CD4-positive, alpha-beta T cell treated with Interferon gamma for 1 hour (primary cell): ENCODE data around the gene HOXD13.

Experiments used
- DNase-seq: peaks from one replicate; pipeline ENCODE4 v3.0.0-alpha.2; 2020

Gene HOXD13

GRCh38 chr2:176081376-176081836, 11.1 kb upstream of the HOXD13 start:
- no peak for DNase-seq

- DNase-seq, result no peak
Measured at GRCh38 chr2:176081837-176082524, 10.5 kb upstream of the HOXD13 start.

- DNase-seq, result no peak
Measured at GRCh38 chr2:176082525-176082823, 10.0 kb upstream of the HOXD13 start.

GRCh38 chr2:176082824-176083751, 9.4 kb upstream of the HOXD13 start:
- no peak for DNase-seq

GRCh38 chr2:176083796-176084261, 8.7 kb upstream of the HOXD13 start, which contains the start of gene EVX2:
Gene EVX2, minus strand, starts transcription at chr2:176083962. Its CDS starts 186 bp downstream, at chr2:176083776.
- no peak for DNase-seq

GRCh38 chr2:176084611-176085119, 7.9 kb upstream of the HOXD13 start:
- DNase-seq, result no peak

GRCh38 chr2:176085120-176085788, 7.3 kb upstream of the HOXD13 start:
- DNase-seq, result no peak

GRCh38 chr2:176085861-176086771, 6.4 kb upstream of the HOXD13 start:
- DNase-seq, result no peak

GRCh38 chr2:176087330-176088047, 5.0 kb upstream of the HOXD13 start:
- no peak for DNase-seq

GRCh38 chr2:176088048-176088936, 4.2 kb upstream of the HOXD13 start:
- DNase-seq, result no peak

GRCh38 chr2:176088937-176089842, 3.3 kb upstream of the HOXD13 start:
- no peak for DNase-seq

- DNase-seq, result no peak
Measured at GRCh38 chr2:176089843-176090395, 2.6 kb upstream of the HOXD13 start.

GRCh38 chr2:176090862-176091261, 1.7 kb upstream of the HOXD13 start:
- DNase-seq, result no peak

GRCh38 chr2:176091329-176092258, 927 bp upstream of the HOXD13 start:
- DNase-seq, result no peak

- no peak for DNase-seq
Measured at GRCh38 chr2:176093145-176093897, 800 bp downstream of the HOXD13 start.

GRCh38 chr2:176093898-176094249, 1.4 kb downstream of the HOXD13 start:
- DNase-seq, result no peak

GRCh38 chr2:176094349-176094748, 1.8 kb downstream of the HOXD13 start:
- no peak for DNase-seq
